ENCODE measurements around the gene TELO2. TPM values are rescaled to one million over a fixed set of nuclear protein-coding genes. Genes with fewer than 3 reads are reported as not detected.

TELO2 gene
- total RNA-seq (2022; extraction: Qiagen RNA extraction; ENCODE audit: low read depth), result 32.1 to 45.2 TPM (median 36.7 TPM) in 5 replicates

GRCh38 chr16:1492923-1493745 lies at the start of gene TELO2:
TELO2 (plus strand) TSS chr16:1493360; CDS start chr16:1494282, 922 bp downstream.

GRCh38 chr16:1443980-1444729 lies 49.0 kb upstream of the TELO2 start, which contains the start of gene CCDC154:
CCDC154 (minus strand) TSS chr16:1444556; CDS start chr16:1444322, 234 bp downstream.

GRCh38 chr16:1474796-1475551 lies 18.2 kb upstream of the TELO2 start, which contains the start of gene CLCN7:
CLCN7 (minus strand) TSS chr16:1475028; CDS start chr16:1474974, 54 bp downstream.

GRCh38 chr16:1488619-1489018 lies 4.5 kb upstream of the TELO2 start, which contains the start of gene PTX4:
PTX4 (minus strand) TSS chr16:1488944; CDS start chr16:1488909, 35 bp downstream.

DNA sequence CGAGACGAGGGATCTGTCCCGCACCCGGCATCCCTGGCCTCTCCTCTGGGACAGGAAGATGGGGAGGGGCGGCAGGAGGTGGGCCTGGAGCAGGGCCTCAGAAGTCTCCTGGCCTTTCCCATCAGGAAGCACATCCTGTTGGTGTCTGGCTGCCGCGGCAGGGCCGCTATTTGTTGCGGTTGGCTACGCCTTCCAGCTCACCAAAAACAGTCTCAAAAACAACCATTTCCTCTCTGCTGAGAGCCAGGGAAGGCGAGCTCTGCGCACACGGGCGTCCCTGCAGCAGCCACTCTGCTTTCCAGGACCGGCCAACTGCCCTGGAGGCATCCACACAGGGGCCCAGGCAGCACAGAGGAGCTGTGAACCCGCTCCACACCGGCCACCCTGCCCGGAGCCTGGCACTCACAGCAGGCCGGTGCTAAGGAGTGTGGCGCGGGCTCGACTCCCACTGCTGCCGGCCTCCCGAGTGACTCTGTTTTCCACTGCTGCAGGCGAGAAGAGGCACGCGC lies 40.3 kb downstream of the TELO2 start, which contains the start of gene TMEM204:
Gene TMEM204, plus strand, starts transcription at position 224 of the 509 bp plus-strand sequence. CDS start 610 bp downstream, outside the sequence.

Other genes starting within 250 kb of the TELO2 start
- 0.03 TPM in 1 of 5 replicates, not detected in the others for gene TPSD1, start 237.3 kb upstream of the TELO2 start, total RNA-seq (2022; extraction: Qiagen RNA extraction; ENCODE audit: low read depth)
- gene UBE2I, start 183.7 kb upstream of the TELO2 start, total RNA-seq (2022; extraction: Qiagen RNA extraction; ENCODE audit: low read depth), result 161 to 196 TPM (median 171 TPM) in 5 replicates
- 0.75 to 2.8 TPM (median 0.86 TPM) in 5 replicates for gene BAIAP3, start 159.7 kb upstream of the TELO2 start, total RNA-seq (2022; extraction: Qiagen RNA extraction; ENCODE audit: low read depth)
- 50.7 to 94.3 TPM (median 89.3 TPM) in 5 replicates for gene TSR3, start 141.5 kb upstream of the TELO2 start, total RNA-seq (2022; extraction: Qiagen RNA extraction; ENCODE audit: low read depth)
- gene GNPTG, start 141.4 kb upstream of the TELO2 start, total RNA-seq (2022; extraction: Qiagen RNA extraction; ENCODE audit: low read depth), result 24.2 to 38.2 TPM (median 34.7 TPM) in 5 replicates
- 27.5 to 45.1 TPM (median 44.8 TPM) in 5 replicates for gene UNKL, start 78.7 kb upstream of the TELO2 start, total RNA-seq (2022; extraction: Qiagen RNA extraction; ENCODE audit: low read depth)
- gene UQCC4, start 72.6 kb upstream of the TELO2 start, total RNA-seq (2022; extraction: Qiagen RNA extraction; ENCODE audit: low read depth), result 29.6 to 38.5 TPM (median 37.1 TPM) in 5 replicates
- gene PERCC1, start 62.3 kb upstream of the TELO2 start, total RNA-seq (2022; extraction: Qiagen RNA extraction; ENCODE audit: low read depth), result not detected in 5 replicates
- gene CCDC154, start 48.8 kb upstream of the TELO2 start, total RNA-seq (2022; extraction: Qiagen RNA extraction; ENCODE audit: low read depth), result 0.14 to 0.89 TPM (median 0.44 TPM) in 5 replicates
- gene CLCN7, start 18.3 kb upstream of the TELO2 start, total RNA-seq (2022; extraction: Qiagen RNA extraction; ENCODE audit: low read depth), result 66.8 to 86.1 TPM (median 76.1 TPM) in 5 replicates
- not detected in 5 replicates for gene PTX4, start 4.4 kb upstream of the TELO2 start, total RNA-seq (2022; extraction: Qiagen RNA extraction; ENCODE audit: low read depth)
- gene TMEM204, start 40.3 kb downstream of the TELO2 start, total RNA-seq (2022; extraction: Qiagen RNA extraction; ENCODE audit: low read depth), result not detected in 5 replicates
- gene IFT140, start 118.7 kb downstream of the TELO2 start, total RNA-seq (2022; extraction: Qiagen RNA extraction; ENCODE audit: low read depth), result 8.1 to 11.0 TPM (median 8.7 TPM) in 5 replicates
- 13.9 to 17.3 TPM (median 16.1 TPM) in 5 replicates for gene CRAMP1, start 119.0 kb downstream of the TELO2 start, total RNA-seq (2022; extraction: Qiagen RNA extraction; ENCODE audit: low read depth)
- 168 to 223 TPM (median 172 TPM) in 5 replicates for gene JPT2, start 184.9 kb downstream of the TELO2 start, total RNA-seq (2022; extraction: Qiagen RNA extraction; ENCODE audit: low read depth)
- gene MAPK8IP3, start 212.8 kb downstream of the TELO2 start, total RNA-seq (2022; extraction: Qiagen RNA extraction; ENCODE audit: low read depth), result 44.6 to 62.9 TPM (median 50.1 TPM) in 5 replicates

All from A549 treated with CpdA at 1 μM for 4 hours (cell line).